ENCODE measurements around the gene SDF2L1. TPM values are rescaled to one million over a fixed set of nuclear protein-coding genes. Genes with fewer than 3 reads are reported as not detected.

The SDF2L1 gene
- total and polyA plus RNA-seq, 2 donors (not counting 3 experiments of a cell fraction or from before 2014, with no cell fraction given), result 66.7 to 79.5 TPM

GRCh38 chr22:21622011-21622918 lies 19.8 kb upstream of the SDF2L1 start:
- Histone ChIP-seq H3K27ac (ENCODE audit: insufficient read depth, low read depth, low read length) (no peak overlapping the region), H3K4me1 (ENCODE audit: control insufficient read depth, extremely low read depth, insufficient read depth, low read length) (no peaks in the 10 kb centered on the region), H2AFZ (ENCODE audit: low read depth, low read length) (no peak overlapping the region), H3K4me2 (ENCODE audit: insufficient read depth, low read length) (no peak overlapping the region), H3K9me1 (replicated peaks; ENCODE audit: control insufficient read depth, extremely low read depth, insufficient read depth, low read length) (no peaks in the 10 kb centered on the region), H3K27me3 (ENCODE audit: control insufficient read depth in 2 of 2, insufficient read depth in 2 of 2, low read length in 2 of 2) (no peaks in the 10 kb centered on the region), H3K36me3 (ENCODE audit: control insufficient read depth in 2 of 2, extremely low read depth in 1 of 2, insufficient read depth in 2 of 2, low read length in 2 of 2) (peaks cover 0 to 16% of the 10 kb centered on the region in 2 experiments), H3K79me2 (ENCODE audit: control insufficient read depth, insufficient read depth, low read length) (peaks cover 41% of the 10 kb centered on the region), H3K9ac (replicated peaks; ENCODE audit: extremely low read depth, insufficient read depth, low read length) (no peak overlapping the region), H3K9me3 (replicated peaks; ENCODE audit: control insufficient read depth, insufficient read depth, low read length) (no peaks in the 10 kb centered on the region), H4K20me1 (replicated peaks; ENCODE audit: control insufficient read depth, extremely low read depth, insufficient read depth, low read length) (no peaks in the 10 kb centered on the region), H3K4me3 (replicated peaks in 1 of 3; ENCODE audit: insufficient read depth in 1 of 3, low read depth in 1 of 3, low read length in 3 of 3) (no peak overlapping the region)
- DNase-seq (ENCODE audit: low read depth, low spot score) (no peak), FAIRE-seq (no peak)
- intact Hi-C loops (cut with micrococcal nuclease) (no loop called here), dilution Hi-C loops (cut with MboI; ENCODE audit: extremely low pct_ligation_motif_present, low sequenced_read_pairs) (no loop called here)
- CTCF ChIA-PET, result interaction anchor here (0.8 to 0.9 kb wide), 2 partner anchors 18 to 25 kb away, joined by 3 to 4 read pairs; no protein-coding TSS in a partner anchor
- TF ChIP-seq EZH2 (IDR thresholded peaks at IDR 0.05; ENCODE audit: borderline replicate concordance, low read depth, low read length, severe bottlenecking), result no peak
- no peak for TF ChIP-seq JUN (IDR thresholded peaks at IDR 0.05; ENCODE audit: borderline replicate concordance, insufficient read depth, insufficient read length, low read depth)
- TF ChIP-seq POLR2AphosphoS5 (IDR thresholded peaks at IDR 0.05; ENCODE audit: insufficient read depth, low read depth, low read length), result no peak
- TF ChIP-seq MYC (IDR thresholded peaks at IDR 0.05; ENCODE audit: low read depth, low read length), result no peak
- no peak for TF ChIP-seq CTCF (IDR thresholded peaks at IDR 0.05; ENCODE audit: extremely low read depth in 1 of 2, insufficient read depth in 1 of 2, low read depth in 1 of 2, low read length in 2 of 2)
- TF ChIP-seq, protein P1, sequence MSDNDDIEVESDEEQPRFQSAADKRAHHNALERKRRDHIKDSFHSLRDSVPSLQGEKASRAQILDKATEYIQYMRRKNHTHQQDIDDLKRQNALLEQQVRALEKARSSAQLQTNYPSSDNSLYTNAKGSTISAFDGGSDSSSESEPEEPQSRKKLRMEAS (IDR thresholded peaks at IDR 0.05; ENCODE audit: insufficient read depth, insufficient read length), result no peak
- no peak for TF ChIP-seq GATA2 (IDR thresholded peaks at IDR 0.05; ENCODE audit: insufficient read depth, insufficient read length, low read depth, low read length)
- no peak for TF ChIP-seq POLR2A (IDR thresholded peaks at IDR 0.05; ENCODE audit: low read depth, low read length)
- no peak for TF ChIP-seq FOS (IDR thresholded peaks at IDR 0.05; ENCODE audit: borderline replicate concordance, insufficient read depth, low read length)
- BruUV-seq (replicated peaks), result TSS peak; percentile 26
- POLR2A ChIA-PET, result no interaction called here
